Neural progenitor cell (in vitro differentiated cells): ENCODE data around the gene SDHA. TPM values are rescaled to one million over a fixed set of nuclear protein-coding genes. Genes with fewer than 3 reads are reported as not detected.

Experiments
- DNase-seq: peaks from one replicate; pipeline ENCODE4 v3.0.0-alpha.2; 2016; ENCODE audit warnings: low spot score
- H2AFZ ChIP-seq: fragments of 200-600 bp; sonication (generic); replicated peaks from 2 replicates; pipeline ENCODE4 v1.6.1; 2016; ENCODE audit warnings: antibody characterized with exemption
- H3F3A ChIP-seq: fragments of 200-600 bp; sonication (generic); 2 replicates; pipeline ENCODE4 v1.6.1; 2016; ENCODE audit warnings: antibody characterized with exemption, low read depth
- H3K27ac ChIP-seq: fragments of 200-600 bp; sonication (generic); 2 replicates; pipeline ENCODE4 v1.5.1; 2016; ENCODE audit warnings: mild to moderate bottlenecking
- H3K27me3 ChIP-seq: fragments of 200-600 bp; sonication (generic); 2 replicates; pipeline ENCODE4 v1.6.1; 2016; ENCODE audit warnings: mild to moderate bottlenecking, moderate library complexity
- H3K36me3 ChIP-seq: fragments of 200-600 bp; sonication (generic); 2 replicates; pipeline ENCODE4 v1.5.1; 2016
- H3K4me1 ChIP-seq: fragments of 200-600 bp; sonication (generic); 2 replicates; pipeline ENCODE4 v1.6.1; 2016; ENCODE audit warnings: mixed run types
- H3K4me2 ChIP-seq: fragments of 200-600 bp; sonication (generic); 2 replicates; pipeline ENCODE4 v1.6.1; 2016
- H3K4me3 ChIP-seq: fragments of 200-600 bp; sonication (generic); 2 replicates; pipeline ENCODE4 v1.5.1; 2016
- H3K79me2 ChIP-seq: fragments of 200-600 bp; sonication (generic); 2 replicates; pipeline ENCODE4 v1.6.1; 2016; ENCODE audit warnings: low read depth
- H3K9ac ChIP-seq: fragments of 200-600 bp; sonication (generic); 2 replicates; pipeline ENCODE4 v1.6.1; 2016
- H3K9me3 ChIP-seq: fragments of 200-600 bp; sonication (generic); 2 replicates; pipeline ENCODE4 v1.5.1; 2016; ENCODE audit warnings: low read depth
- H4K20me1 ChIP-seq: fragments of 200-600 bp; sonication (generic); 2 replicates; pipeline ENCODE4 v1.6.1; 2016; ENCODE audit warnings: low read depth
- H3K27ac Mint-ChIP-seq: 3 replicates; pipeline ENCODE4 v1.8.0; 2021; ENCODE audit warnings: mixed read lengths
- H3K27me3 Mint-ChIP-seq: 2 replicates; pipeline ENCODE4 v1.8.0; 2022; ENCODE audit warnings: low read depth, mild to moderate bottlenecking, inconsistent platforms, moderate library complexity, mixed read lengths; ENCODE audit not compliant: insufficient read depth
- H3K36me3 Mint-ChIP-seq: 3 replicates; pipeline ENCODE4 v1.8.0; 2021; ENCODE audit warnings: mixed read lengths
- H3K4me1 Mint-ChIP-seq: 3 replicates; pipeline ENCODE4 v1.8.0; 2021; ENCODE audit warnings: mixed read lengths
- H3K4me3 Mint-ChIP-seq: 3 replicates; pipeline ENCODE4 v1.8.0; 2021; ENCODE audit warnings: mild to moderate bottlenecking, moderate library complexity, mixed read lengths
- H3K9me3 Mint-ChIP-seq: 3 replicates; pipeline ENCODE4 v1.8.0; 2020; ENCODE audit warnings: mixed read lengths
- CTCF ChIP-seq: fragments of 200-600 bp; sonication (generic); IDR thresholded peaks from 2 replicates; pipeline ENCODE4 v1.5.1; 2017; ENCODE audit warnings: antibody characterized with exemption, mild to moderate bottlenecking
- EZH2 ChIP-seq: fragments of 200-600 bp; sonication (generic); IDR thresholded peaks from 2 replicates; pipeline ENCODE4 v1.6.1; 2017; ENCODE audit warnings: antibody characterized with exemption, mild to moderate bottlenecking, moderate library complexity
- EZH2phosphoT487 ChIP-seq: fragments of 200-600 bp; sonication (generic); IDR thresholded peaks from 2 replicates; pipeline ENCODE4 v1.6.1; 2017; ENCODE audit warnings: antibody characterized with exemption
- total RNA-seq: library from RNA; depleted of rRNA; stranded (reverse); fragments of >200 nt; gene quantifications from 2 replicates; pipeline ENCODE4 v1.2.3, GENCODE V29; 2015; ENCODE audit warnings: low replicate concordance

SDHA gene
- total RNA-seq, 1 donor from 2014 or later: 47.1 TPM

- Histone ChIP-seq H2AFZ (no peak overlapping the region), H3F3A (no peaks in the 10 kb centered on the region), H3K36me3 (no peaks in the 10 kb centered on the region), H4K20me1 (peaks cover 11% of the 10 kb centered on the region), H3K9ac (no peak overlapping the region), H3K79me2 (no peaks in the 10 kb centered on the region), H3K4me2 (no peak overlapping the region), H3K27me3 (no peaks in the 10 kb centered on the region), H3K27ac (no peak overlapping the region), H3K4me3 (no peak overlapping the region), H3K9me3 (no peaks in the 10 kb centered on the region), H3K4me1 (peaks cover 13% of the 10 kb centered on the region)
- Mint-ChIP-seq H3K27ac (no peak overlapping the region), H3K27me3 (no peaks in the 10 kb centered on the region), H3K9me3 (no peaks in the 10 kb centered on the region), H3K36me3 (peaks cover 8% of the 10 kb centered on the region), H3K4me1 (peaks cover 6% of the 10 kb centered on the region), H3K4me3 (no peak overlapping the region)
- no peak for TF ChIP-seq CTCF
- TF ChIP-seq EZH2: no peak
- TF ChIP-seq EZH2phosphoT487: no peak
- no peak for DNase-seq
Measured at GRCh38 chr5:305050-305449, 86.9 kb downstream of the SDHA start.

GRCh38 chr5:305459-305858 is 87.3 kb downstream of the SDHA start:
- Mint-ChIP-seq H3K4me1 (peaks cover 6% of the 10 kb centered on the region), H3K36me3 (peaks cover 8% of the 10 kb centered on the region), H3K9me3 (no peaks in the 10 kb centered on the region), H3K27me3 (no peaks in the 10 kb centered on the region), H3K4me3 (no peak overlapping the region), H3K27ac (no peak overlapping the region)
- Histone ChIP-seq H4K20me1 (peaks cover 11% of the 10 kb centered on the region), H3K9me3 (no peaks in the 10 kb centered on the region), H3K27me3 (no peaks in the 10 kb centered on the region), H3K27ac (no peak overlapping the region), H3K36me3 (no peaks in the 10 kb centered on the region), H3K4me1 (peaks cover 13% of the 10 kb centered on the region), H3K4me3 (no peak overlapping the region), H3K4me2 (no peak overlapping the region), H3F3A (no peaks in the 10 kb centered on the region), H2AFZ (no peak overlapping the region), H3K79me2 (no peaks in the 10 kb centered on the region), H3K9ac (no peak overlapping the region)
- no peak for TF ChIP-seq EZH2phosphoT487
- no peak for TF ChIP-seq EZH2
- no peak for TF ChIP-seq CTCF
- DNase-seq: no peak

GRCh38 chr5:306011-306805 is 88.1 kb downstream of the SDHA start:
- H3K27ac Mint-ChIP-seq: no peak overlapping the region
- H2AFZ ChIP-seq: no peak overlapping the region
- H4K20me1 ChIP-seq: peaks cover 13% of the 10 kb centered on the region
- H3K4me3 ChIP-seq: no peak overlapping the region
- H3K9me3 ChIP-seq: no peaks in the 10 kb centered on the region
- H3K27me3 Mint-ChIP-seq: no peaks in the 10 kb centered on the region
- no peaks in the 10 kb centered on the region for H3K79me2 ChIP-seq
- H3K4me1 ChIP-seq: peaks cover 13% of the 10 kb centered on the region
- H3K27me3 ChIP-seq: no peaks in the 10 kb centered on the region
- peaks cover 8% of the 10 kb centered on the region for H3K36me3 Mint-ChIP-seq
- no peaks in the 10 kb centered on the region for H3K9me3 Mint-ChIP-seq
- no peak overlapping the region for H3K4me2 ChIP-seq
- no peak overlapping the region for H3K9ac ChIP-seq
- H3K4me3 Mint-ChIP-seq: no peak overlapping the region
- H3K4me1 Mint-ChIP-seq: peaks cover 9% of the 10 kb centered on the region
- H3K36me3 ChIP-seq: no peaks in the 10 kb centered on the region
- no peaks in the 10 kb centered on the region for H3F3A ChIP-seq
- H3K27ac ChIP-seq: no peak overlapping the region
- no peak for DNase-seq
- TF ChIP-seq EZH2 (no peak), CTCF (no peak), EZH2phosphoT487 (no peak)

Other genes starting within 250 kb of the SDHA start
- 28.8 and 63.1 TPM in 2 replicates for gene PLEKHG4B, start 126.2 kb upstream of the SDHA start, total RNA-seq
- gene LRRC14B, start 26.8 kb upstream of the SDHA start, total RNA-seq: not detected in 2 replicates
- gene CCDC127, start 167 bp upstream of the SDHA start, total RNA-seq: 7.0 TPM in 2 replicates
- gene PDCD6, start 53.3 kb downstream of the SDHA start, total RNA-seq: 60.8 and 65.3 TPM in 2 replicates
- 0.34 and 0.68 TPM in 2 replicates for gene AHRR, start 103.4 kb downstream of the SDHA start, total RNA-seq
- gene EXOC3, start 224.9 kb downstream of the SDHA start, total RNA-seq: 19.2 and 37.6 TPM in 2 replicates